ENCODE results near the gene BAZ2B. TPM values are rescaled to one million over a fixed set of nuclear protein-coding genes. Genes with fewer than 3 reads are reported as not detected.

The BAZ2B gene
- total and polyA plus RNA-seq, 3 donors from 2014 or later = 23.5 to 132 (median 119) TPM

- H3K27ac ChIP-seq = no peak overlapping the region
- peak; percentile 50 for DNase-seq
- 13 to 31% methylated on average over 2 of the region's 2 CpGs for WGBS, 2 donors
- H3K4me3 ChIP-seq = no peak overlapping the region
- no peaks in the 10 kb centered on the region for H3K36me3 ChIP-seq (ENCODE audit: low read depth, missing control alignments)
- peaks cover 9% of the 10 kb centered on the region for H3K4me1 ChIP-seq
- H3K9me3 ChIP-seq = no peaks in the 10 kb centered on the region
- intact Hi-C loops (cut with DNase I; ENCODE audit: low total_unique reads) = no loop called here
- H3K27me3 ChIP-seq = no peaks in the 10 kb centered on the region
- TF ChIP-seq CTCF (IDR thresholded peaks at IDR 0.05) (no peak), POLR2A (IDR thresholded peaks at IDR 0.05) (no peak)
These were observed 1.3 kb upstream of the BAZ2B start for GRCh38 chr2:159617646-159618045.

GRCh38 chr2:159617100-159617499 is 752 bp upstream of the BAZ2B start:
- intact Hi-C loops (cut with DNase I; ENCODE audit: low total_unique reads) = no loop called here
- Histone ChIP-seq H3K36me3 (ENCODE audit: low read depth, missing control alignments) (no peaks in the 10 kb centered on the region), H3K27ac (peak overlapping the region in 1 of 2 donors; percentile 99), H3K4me3 (peak overlapping the region in 1 of 2 donors; percentile 78), H3K9me3 (no peaks in the 10 kb centered on the region), H3K4me1 (peaks cover 15% of the 10 kb centered on the region), H3K27me3 (no peaks in the 10 kb centered on the region)
- 22 to 35% methylated on average over 4 of the region's 4 CpGs for WGBS, 2 donors
- TF ChIP-seq CTCF (IDR thresholded peaks at IDR 0.05) = no peak
- no peak for TF ChIP-seq POLR2A (IDR thresholded peaks at IDR 0.05)
- no peak for DNase-seq

- intact Hi-C loops (cut with DNase I; ENCODE audit: low total_unique reads) = no loop called here
- Histone ChIP-seq H3K4me1 (peaks cover 16% of the 10 kb centered on the region), H3K27me3 (no peaks in the 10 kb centered on the region), H3K36me3 (ENCODE audit: low read depth, missing control alignments) (no peaks in the 10 kb centered on the region), H3K27ac (peak overlapping the region; percentile 99), H3K4me3 (peak overlapping the region; percentile 78 to 91), H3K9me3 (no peaks in the 10 kb centered on the region)
- WGBS, 2 donors = 0 to 1% methylated on average over 64 to 66 of the region's 66 CpGs
- DNase-seq = peak; percentile 95
- TF ChIP-seq POLR2A (IDR thresholded peaks at IDR 0.05) = no peak
- no peak for TF ChIP-seq CTCF (IDR thresholded peaks at IDR 0.05)
These were observed 722 bp downstream of the BAZ2B start for GRCh38 chr2:159615367-159616285.

- H3K9me3 ChIP-seq = no peaks in the 10 kb centered on the region
- no peak for DNase-seq
- intact Hi-C loops (cut with DNase I; ENCODE audit: low total_unique reads) = no loop called here
- peak overlapping the region; percentile 78 to 91 for H3K4me3 ChIP-seq
- H3K27ac ChIP-seq = peak overlapping the region; percentile 99
- 0 to 2% methylated on average over 16 of the region's 16 CpGs for whole genome bisulfite sequencing, 2 donors
- TF ChIP-seq POLR2A (IDR thresholded peaks at IDR 0.05) (no peak), CTCF (IDR thresholded peaks at IDR 0.05) (no peak)
- H3K4me1 ChIP-seq = peaks cover 16% of the 10 kb centered on the region
- H3K36me3 ChIP-seq (ENCODE audit: low read depth, missing control alignments) = no peaks in the 10 kb centered on the region
- H3K27me3 ChIP-seq = no peaks in the 10 kb centered on the region
These were observed 1.6 kb downstream of the BAZ2B start for GRCh38 chr2:159614534-159615366.

All from testis (tissue), 3 donors.